GM21360 (cell line): Measurements from ENCODE around the gene VSTM2L.

ENCODE experiments used
- ATAC-seq: cut with Tn5 transposase; IDR thresholded peaks from one replicate; pipeline ENCODE4 v1.9.1; 2021; ENCODE audit warnings: mild to moderate bottlenecking, moderate library complexity; ENCODE audit not compliant: unreplicated experiment

VSTM2L gene

DNA sequence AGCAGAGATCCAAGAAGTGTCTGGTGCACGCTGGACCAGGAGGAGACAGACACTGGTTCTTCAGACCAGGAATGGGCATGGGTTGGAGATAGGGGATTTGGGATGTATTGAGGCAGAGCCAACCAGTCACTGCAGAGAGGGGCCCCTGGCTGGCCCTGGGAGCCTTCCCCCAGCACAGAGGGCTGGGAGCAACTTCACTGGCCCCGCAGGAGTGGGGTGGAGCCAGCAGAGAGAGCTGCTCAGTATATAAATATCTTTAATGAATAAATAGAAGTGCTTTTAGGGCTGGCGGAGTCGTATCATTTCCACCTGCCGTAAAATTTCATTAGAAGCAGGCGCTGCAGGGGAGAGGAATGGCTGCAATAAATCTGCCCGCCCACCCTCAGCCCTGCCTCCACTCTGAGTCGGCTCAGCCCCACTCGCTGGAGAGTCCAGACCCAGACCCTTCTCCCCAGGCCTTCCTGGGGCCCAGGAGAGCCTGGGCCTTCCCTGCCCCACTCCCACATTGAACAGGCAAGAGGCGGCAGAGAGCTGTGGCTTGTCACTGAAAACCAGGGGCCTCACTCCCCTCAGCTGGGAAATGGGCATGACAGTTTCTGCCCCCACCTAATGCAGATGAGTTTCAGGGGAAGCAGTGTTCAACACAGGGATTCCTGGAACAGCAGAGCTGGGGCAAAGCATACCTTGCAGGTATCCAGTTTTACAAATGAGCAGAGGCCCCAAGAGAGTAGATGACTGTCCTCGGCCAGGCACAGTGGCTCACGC is 23.9 kb upstream of the VSTM2L start:
- ATAC-seq = no peak

DNA sequence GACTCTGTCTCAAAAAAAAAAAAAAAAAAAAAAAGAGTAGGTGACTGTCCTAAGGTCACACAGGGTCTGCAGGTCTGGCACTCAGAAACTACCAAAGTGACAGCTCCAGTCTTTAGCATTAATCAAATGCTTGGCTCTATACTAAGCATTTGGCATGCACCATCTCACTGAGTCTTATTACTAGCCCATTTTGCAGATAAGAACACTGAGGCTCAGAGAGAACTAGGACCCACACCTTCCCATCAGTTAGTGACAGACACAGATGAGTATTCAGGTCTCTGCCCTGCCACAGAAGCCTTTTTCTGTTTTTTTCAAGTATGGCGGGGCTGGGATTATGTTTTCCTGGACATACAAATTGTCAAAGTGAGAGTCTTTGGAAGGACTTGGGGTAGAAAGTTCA is 23.1 kb upstream of the VSTM2L start:
- no peak for ATAC-seq

DNA sequence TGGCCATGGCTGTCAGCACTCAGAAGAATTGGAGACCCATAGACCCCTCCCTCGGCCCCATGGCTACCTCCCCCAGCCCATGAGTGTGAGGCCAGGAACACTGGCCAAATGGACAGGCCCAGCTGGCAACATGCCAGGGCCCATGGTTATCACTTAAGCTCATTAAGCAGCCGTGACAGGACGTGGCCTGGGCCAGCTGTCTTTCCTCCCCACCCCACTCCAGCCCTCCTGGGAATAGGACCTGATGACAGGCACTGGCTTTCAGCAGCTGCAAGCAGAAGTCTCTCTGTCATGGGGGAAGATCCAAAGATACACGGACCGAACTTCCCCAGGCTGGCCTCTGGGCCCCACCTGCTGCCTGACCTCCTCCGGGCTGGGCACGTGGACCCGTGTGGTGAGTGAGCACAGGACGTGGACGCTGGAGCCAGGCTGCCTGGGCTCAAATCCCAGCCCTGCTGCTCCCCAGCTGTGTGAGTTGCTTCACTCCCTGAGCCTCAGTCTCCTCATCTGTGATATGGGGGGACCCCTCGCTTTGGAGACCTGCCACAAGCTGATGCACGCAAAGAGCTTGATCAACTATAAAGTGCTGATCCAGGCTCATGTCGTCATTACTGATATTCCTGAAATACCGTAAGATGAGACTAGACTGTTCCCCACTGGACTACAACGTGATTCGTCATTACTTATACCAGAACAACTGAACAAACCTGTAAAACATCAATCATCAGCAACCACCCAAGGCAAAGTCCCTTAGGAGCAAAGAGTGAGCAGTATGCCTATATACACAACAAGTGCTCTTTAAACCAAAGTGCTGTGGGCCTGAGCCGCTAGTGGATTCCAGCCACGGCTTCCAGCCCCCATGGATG is 22.0 kb upstream of the VSTM2L start:
- no peak for ATAC-seq

DNA sequence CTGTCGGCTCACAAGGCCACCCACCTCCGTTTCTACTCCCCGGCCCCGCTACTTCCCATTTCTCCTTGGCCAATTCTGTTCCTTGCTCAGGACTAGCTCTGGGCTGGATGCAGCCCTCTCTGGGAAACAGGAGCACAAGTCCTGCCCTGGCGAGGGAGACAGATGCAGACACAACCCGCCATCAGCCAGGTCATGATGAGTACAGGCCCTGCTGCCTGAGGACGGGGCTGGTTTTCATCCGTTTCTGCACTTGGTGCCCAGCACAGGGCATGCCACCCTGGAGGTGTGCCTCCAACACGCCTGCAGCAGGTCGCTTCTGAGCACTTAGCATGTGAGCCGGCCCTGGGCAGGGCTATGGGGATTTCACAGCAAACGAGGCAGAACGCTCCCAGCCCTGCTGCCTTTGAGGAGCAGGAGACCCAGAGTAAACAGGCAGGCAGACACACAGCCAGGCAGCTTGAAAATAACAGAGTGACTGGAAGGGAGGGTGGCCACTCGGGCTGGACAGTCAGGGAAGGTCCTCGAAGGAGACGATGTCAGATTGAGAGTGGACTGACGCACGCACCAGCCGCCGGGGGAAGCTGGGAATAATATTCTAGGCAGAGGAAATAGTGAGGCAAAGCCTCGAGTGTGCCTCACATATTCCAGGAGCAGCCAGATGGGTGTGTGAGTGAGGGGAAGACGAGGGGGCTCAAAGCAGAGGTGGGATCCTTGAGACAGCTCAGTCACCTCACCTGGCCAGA is 21.2 kb upstream of the VSTM2L start:
- no peak for ATAC-seq

DNA sequence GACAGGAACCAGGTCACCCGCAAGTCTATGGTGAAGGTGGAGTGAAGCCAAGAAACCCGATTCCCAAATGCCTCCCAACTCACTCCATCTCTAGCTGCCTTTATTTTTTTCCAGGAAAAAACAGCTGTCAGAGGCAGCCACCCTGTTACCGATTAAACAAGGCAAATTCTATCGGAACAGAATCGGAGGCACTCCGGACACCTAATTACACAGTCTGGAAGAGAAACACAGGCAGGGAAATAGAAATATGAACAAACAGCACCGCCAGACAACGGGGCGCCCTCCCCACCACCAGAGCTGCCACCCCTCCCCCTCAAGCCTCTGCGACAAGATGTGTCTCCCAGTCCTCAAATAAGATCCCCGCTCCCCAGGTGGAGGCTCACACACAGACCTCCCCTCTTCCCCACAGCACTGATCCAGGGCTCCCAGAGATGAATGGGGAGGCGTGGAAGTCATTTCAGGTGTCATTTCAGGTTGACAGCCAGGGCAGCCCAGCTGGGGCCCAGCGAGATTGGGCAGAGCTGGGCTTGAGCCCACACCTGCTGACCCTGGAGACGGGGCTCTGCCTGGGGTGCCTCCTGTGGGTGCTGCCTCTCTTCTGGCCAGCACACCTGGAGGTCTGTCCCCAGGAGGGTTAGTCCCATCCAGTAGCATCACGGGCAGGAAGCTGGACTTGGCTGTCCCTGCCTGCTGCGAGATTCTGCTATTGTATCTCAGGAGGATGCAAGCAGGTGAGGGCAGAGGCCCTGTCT is 19.8 kb upstream of the VSTM2L start:
- no peak for ATAC-seq

DNA sequence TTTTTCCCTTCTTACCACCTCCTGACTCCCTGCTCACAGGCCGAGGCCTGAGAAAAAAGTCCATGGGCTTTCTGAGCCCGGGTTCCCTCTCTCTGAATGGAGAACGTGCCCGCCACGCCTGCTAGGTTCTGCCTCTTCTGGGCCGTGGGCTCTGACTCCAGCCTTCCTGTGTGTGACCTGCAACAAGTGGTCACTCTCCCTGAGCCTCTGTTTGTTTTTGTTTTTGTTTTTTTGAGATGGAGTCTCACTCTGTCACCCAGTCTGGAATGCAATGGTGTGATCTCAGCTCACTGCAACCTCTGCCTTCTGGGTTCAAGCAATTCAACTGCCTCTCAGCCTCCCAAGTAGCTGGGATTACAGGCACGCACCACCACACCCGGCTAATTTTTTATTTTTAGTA is 17.9 kb upstream of the VSTM2L start:
- ATAC-seq = no peak

DNA sequence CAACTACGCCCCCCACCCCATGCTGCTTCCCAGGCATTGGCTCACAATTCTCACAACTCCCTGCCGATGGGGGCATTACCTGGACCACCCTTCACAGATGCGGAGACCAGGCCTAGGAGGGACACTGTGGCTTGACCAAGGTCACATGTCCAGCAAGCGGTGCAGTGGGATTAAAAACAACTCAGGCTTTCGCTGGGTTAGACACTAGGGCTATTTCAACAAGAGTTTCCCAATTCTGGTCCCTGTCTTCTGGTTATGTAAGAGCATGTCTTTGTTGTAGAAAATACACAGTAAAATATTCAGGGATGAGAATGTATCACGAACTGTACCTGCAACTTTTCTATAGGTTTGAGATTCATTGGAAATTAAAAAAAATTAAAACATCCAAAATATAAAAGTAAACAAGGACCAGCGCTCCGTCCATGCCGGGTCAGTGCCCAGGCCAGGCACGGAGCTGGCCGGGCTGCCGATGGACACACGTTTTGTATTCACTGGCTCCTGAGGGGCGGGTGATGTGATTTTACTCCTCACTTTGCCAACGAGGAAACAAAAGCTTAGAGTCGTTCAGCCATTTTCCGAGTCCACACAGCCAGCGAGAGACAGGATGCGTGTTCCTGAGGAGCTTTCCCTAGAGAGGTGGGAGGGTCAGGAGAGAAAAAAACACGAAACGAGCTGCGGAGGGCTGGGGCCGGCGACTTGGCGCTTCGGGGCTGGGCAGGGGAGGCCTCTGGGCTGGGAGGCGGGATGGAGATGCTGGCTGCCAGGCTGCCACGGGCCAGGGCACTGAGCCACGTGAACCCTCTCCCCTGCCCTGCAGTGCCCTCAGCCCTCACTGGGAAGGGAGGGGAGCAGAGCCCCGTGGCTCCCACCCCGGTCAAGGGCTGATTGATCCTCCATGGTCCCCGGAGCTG is 17.1 kb upstream of the VSTM2L start:
- no peak for ATAC-seq

DNA sequence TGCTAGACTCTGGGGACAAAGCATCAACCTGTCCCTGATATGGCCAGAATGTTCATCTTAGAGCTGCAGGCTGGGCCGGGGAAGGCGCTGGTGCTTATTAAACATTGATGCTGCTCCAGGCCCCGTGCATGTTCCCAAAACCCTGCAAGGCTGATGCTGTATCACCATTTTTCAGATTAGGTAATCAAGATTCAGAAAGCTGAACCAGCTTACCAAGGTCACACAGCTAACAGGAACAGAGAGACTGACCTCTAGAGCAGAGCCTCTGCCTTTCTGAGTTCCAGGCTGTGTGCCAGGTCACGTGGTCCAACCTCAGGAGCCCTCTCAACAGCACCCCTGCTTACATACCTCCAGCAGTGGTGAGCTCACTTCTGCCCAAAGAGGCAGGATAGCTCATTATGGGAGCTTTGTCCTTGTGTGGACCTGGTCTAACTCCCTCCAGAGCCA is 16.1 kb upstream of the VSTM2L start:
- ATAC-seq = no peak

DNA sequence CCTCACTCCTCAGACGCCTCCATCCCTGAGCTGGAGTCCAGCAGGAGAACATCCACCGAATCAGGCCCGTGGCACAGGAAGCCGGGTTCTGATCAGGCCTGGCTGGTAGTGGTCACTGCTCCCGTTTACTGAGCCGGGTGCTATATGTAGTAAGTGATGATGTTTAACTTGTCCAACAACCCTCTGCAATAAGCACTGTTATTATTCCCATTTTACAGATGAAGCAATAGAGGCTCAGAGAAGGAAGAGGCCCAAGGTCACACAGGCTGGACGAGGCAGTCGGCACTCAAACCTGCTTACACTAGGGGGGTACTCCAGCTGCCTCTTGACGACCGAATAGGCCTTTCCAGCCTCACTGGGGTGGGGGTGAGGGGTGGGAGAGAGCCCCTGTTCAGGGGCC is 14.3 kb upstream of the VSTM2L start:
- ATAC-seq = no peak

DNA sequence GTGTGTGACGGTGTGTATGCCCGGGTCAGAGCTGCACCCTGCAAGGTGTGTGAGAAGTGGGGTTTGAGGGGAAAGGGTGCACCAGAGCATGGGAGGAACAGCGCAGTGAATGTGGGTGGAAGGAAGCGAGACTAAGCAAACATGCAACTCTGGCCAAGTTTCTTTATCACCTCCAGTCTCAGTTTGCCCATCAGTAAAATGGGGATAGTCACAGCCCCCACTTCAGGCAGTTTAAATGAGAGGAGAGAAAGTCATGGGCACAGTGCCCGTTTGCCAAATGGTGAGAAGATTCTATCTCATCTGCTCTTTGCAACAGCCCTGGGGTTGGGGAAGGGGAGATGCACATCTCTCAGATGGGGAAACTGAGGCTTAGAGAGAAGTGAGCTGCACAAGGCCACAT is 12.8 kb upstream of the VSTM2L start:
- no peak for ATAC-seq

DNA sequence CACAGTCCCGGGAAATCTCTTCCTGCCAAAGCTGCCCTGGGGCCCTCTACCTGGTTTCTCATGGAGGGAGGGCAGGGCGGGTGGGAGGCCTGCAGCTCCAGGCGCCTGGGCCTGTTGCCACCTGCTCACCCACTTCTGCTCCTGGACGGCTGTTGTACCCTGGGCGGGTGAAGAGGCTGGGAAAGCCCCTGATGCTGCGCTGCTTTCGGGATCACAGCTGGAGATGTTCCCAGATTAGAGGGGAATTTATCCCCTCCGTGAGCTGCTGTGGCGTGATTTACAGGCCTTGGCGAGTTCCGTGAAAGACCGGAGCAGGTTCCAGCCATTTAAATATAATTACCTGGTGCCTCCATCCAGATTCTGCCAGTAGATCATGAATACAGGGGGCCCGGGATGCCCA is 12.3 kb upstream of the VSTM2L start:
- ATAC-seq = no peak

DNA sequence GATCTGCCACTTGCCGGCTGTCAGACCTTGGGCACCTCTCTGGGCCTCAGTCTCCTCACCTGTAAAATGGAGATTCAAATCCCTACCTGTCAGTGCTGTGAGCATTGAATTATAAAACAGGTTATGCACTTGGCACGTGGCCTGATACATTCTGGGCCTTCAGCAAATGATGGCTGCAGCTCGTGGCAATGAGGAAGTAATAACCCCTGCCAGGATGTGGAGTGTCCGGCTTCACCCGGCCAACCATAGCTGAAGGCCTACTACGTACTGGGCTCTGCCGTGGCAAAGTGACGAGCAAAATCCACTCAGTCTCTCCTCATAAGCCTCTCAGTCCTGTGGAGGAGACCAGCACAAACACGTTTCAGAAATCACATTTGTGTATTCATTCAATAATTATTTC is 10.9 kb upstream of the VSTM2L start:
- no peak for ATAC-seq

DNA sequence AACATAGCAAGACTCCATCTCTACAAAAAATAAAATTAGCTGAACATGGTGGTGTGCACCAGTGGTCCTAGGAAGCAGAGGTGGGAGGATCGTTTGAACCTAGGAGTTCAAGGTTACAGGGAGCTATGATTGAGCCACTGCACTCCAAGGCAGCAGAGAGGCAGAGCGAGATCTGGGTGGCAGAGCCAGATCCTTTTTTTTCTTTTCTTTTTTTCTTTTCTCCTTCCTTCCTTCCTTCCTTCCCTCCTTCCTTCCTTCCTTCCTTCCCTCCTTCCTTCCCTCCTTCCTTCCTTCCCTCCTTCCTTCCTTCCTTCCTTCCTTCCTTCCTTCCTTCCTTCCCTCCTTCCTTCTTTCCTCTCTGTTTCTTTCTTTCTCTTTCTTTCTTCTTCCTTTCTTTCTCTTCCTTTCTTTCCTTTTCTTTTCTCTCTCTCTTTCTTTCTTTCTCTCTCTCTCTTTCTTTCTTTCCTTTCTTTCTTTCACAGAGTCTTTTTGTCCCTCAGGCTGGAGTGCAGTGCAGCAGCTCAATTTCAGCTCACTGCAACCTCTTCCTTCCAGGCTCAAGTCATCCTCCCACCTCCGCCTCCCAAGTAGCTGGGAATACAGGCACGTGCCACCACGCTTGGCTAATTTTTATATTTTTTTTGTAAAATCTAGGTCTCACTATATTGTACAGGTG is 9.2 kb upstream of the VSTM2L start:
- ATAC-seq = no peak

DNA sequence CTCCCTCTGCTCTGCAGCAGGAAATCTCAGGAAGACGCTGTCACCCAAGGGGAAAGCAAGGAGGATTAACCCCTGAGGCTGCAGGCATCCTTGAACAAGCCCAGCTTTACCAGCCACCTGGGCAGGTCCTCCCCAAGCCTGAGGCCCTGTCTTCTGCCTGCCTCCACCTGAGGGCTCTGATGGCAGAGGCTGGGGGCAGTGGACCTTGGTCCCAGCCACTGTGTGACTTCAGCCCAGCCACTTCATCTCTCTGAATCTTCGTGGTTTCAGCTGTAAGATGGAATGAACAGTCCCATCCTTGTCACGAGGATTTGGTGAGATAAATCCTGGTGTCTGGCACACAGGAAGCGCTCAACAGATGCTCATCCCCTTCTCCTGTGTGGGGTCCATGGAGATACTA is 8.5 kb upstream of the VSTM2L start:
- ATAC-seq = no peak

DNA sequence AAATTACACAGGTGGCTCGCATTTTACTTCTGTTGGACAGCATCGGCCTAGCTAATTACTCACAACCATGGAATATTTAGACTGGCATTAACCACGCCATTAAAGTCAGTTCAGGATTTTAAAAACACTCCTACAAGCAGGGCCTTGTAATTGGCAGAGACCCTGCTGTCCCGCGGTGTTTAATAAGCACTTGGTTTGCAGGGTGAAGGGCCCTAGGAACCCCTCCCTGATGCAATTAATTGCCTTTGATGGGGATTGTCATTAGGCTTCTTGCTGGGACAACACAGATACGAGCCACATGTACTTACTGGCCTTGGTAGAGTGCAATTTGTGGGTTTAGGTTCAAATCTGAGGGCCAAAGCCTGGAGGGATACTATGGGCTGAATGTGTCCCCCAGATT is 7.8 kb upstream of the VSTM2L start:
- ATAC-seq = no peak

DNA sequence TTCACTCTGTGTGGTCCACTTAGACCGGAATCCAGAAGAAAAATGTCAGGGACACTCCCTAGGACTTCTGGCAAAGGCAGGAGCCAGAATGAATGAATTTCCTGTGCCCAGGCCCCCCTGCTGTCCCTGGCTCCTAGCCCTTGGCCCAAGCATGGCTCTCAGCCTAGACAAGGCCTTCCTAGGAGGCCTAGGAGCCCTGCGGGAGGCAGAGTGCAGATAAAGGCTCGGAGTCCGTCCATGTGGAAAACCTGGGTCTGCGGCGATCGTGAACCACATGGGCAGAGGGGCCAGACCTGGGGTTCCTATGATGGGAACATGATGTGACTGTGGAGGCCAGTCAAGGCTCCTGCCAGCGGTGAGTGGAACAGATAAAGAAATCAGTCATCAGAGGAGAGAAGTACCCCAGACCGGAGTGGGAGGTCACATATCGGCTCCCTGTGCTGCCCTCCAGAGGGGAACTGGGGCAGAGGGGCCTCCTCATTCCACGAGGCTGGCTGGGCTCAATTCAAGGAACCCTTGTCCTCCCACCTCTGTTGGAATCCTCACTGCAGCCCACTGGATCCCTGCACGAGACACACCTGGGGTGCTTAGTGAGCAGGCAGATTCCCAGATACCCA is 5.9 kb upstream of the VSTM2L start:
- ATAC-seq = no peak

DNA sequence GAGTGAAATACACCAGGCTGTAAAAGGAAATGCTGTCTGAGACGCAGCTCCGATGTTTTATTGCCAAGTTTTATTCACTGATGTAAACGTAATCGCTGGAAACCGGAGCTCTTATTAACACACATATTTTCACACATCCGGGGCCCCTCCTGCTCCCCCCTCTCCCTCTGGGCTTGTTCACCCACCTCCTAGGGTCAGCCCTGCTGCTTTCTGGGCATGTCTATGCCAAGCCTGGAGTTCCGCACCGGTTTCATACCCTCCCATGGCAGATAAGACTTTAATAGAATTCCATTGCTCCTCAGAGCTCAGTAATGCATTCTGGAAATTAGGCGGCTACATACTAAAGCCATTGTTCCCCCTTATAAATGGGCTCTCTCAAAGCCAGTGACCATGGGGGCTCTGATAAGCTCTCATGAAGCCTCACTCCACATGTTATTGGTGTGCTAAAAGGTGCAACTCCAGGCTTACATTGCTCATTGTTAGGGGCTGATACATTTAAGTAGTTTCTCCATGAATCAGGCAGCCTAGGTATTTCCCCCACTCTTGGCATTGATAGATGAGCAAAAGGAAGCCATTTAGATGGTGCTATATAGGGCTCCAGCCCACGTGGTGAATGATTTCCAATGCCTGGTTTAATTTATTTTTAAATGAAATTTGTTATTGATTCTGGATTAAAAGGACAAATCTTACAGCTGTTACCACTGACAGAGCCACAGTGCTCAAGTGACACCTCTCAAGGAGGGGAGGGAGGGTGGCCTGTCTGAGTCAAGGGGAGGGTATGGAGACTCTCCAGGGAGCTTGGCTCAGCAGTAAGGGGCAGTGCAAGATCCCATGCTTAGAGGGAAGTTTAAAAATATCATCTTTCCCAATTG is 4.5 kb upstream of the VSTM2L start:
- ATAC-seq = no peak
